WTC11 (cell line): ENCODE results near the gene LZTR1. TPM values are rescaled to one million over a fixed set of nuclear protein-coding genes. Genes with fewer than 3 reads are reported as not detected.
"Not testable (repeated sequence)": the region's sequence is repeated elsewhere in the genome, so short reads cannot be mapped to it uniquely, and the experiment has no call there.

Experiments
- ATAC-seq: fragments of 200-7000 bp; cut with Tn5 transposase; 2 replicates; pipeline ENCODE4 v1.10.0; 2021; ENCODE audit warnings: mild to moderate bottlenecking, moderate library complexity
- CTCF ChIA-PET: fragments of 300-600 bp; sonication (Branson Sonifier 250); formaldehyde crosslinking; loops from one replicate; lab custom pipeline; 2021; ENCODE audit warnings: antibody characterized with exemption; lab: Charles Lee
- POLR2A ChIA-PET: fragments of 350-600 bp; sonication (Branson Sonifier 250); formaldehyde crosslinking; loops from one replicate; lab custom pipeline; 2021; ENCODE audit warnings: antibody characterized with exemption; lab: Charles Lee
- DNase-seq: peaks from one replicate; pipeline ENCODE4 v3.0.0; 2021; ENCODE audit warnings: low spot score
- H3K27ac Mint-ChIP-seq: 2 replicates; pipeline ENCODE4 v1.8.0; 2021; ENCODE audit warnings: mixed read lengths
- H3K27me3 Mint-ChIP-seq: 2 replicates; pipeline ENCODE4 v1.8.0; 2021; ENCODE audit warnings: low read depth, mild to moderate bottlenecking, moderate library complexity, mixed read lengths
- H3K36me3 Mint-ChIP-seq: 2 replicates; pipeline ENCODE4 v1.8.0; 2021; ENCODE audit warnings: mixed read lengths
- H3K4me1 Mint-ChIP-seq: 2 replicates; pipeline ENCODE4 v1.8.0; 2022; ENCODE audit warnings: mixed read lengths
- H3K4me3 Mint-ChIP-seq: 2 replicates; pipeline ENCODE4 v1.8.0; 2021; ENCODE audit warnings: mild to moderate bottlenecking, moderate library complexity, mixed read lengths
- H3K9me3 Mint-ChIP-seq: 2 replicates; pipeline ENCODE4 v1.8.0; 2021; ENCODE audit warnings: mixed read lengths
- ATF3 ChIP-seq: sonication (generic); formaldehyde crosslinking; conservative IDR thresholded peaks from 2 replicates; pipeline ENCODE4 v1.8.1; 2022; ENCODE audit warnings: mild to moderate bottlenecking, missing genetic modification reagents
- CBFB ChIP-seq: sonication (generic); formaldehyde crosslinking; IDR thresholded peaks from 2 replicates; pipeline ENCODE4 v1.8.1; 2022; ENCODE audit warnings: mild to moderate bottlenecking, low read depth, missing genetic modification reagents
- GABPB1 ChIP-seq: sonication (generic); formaldehyde crosslinking; IDR thresholded peaks from 2 replicates; pipeline ENCODE4 v1.8.1; 2023; ENCODE audit warnings: mild to moderate bottlenecking, missing genetic modification reagents
- NR2C2 ChIP-seq: sonication (generic); formaldehyde crosslinking; IDR thresholded peaks from 2 replicates; pipeline ENCODE4 v1.8.0; 2022; ENCODE audit warnings: mild to moderate bottlenecking, missing genetic modification reagents
- OVOL2 ChIP-seq: fragments of 250-450 bp; sonication (Bioruptor Pico); IDR thresholded peaks from 2 replicates; pipeline ENCODE4 v1.9.0; 2021; ENCODE audit warnings: mild to moderate bottlenecking, borderline replicate concordance
- SP1 ChIP-seq: sonication (generic); formaldehyde crosslinking; conservative IDR thresholded peaks from 2 replicates; pipeline ENCODE4 v1.8.1; 2022; ENCODE audit warnings: missing genetic modification reagents
- TCF7 ChIP-seq: sonication (generic); formaldehyde crosslinking; IDR thresholded peaks from 2 replicates; pipeline ENCODE4 v1.8.0; 2022; ENCODE audit warnings: mild to moderate bottlenecking, low read depth, missing genetic modification reagents, moderate library complexity
- USF1 ChIP-seq: sonication (generic); formaldehyde crosslinking; IDR thresholded peaks from 2 replicates; pipeline ENCODE4 v1.8.0; 2022; ENCODE audit warnings: mild to moderate bottlenecking, missing genetic modification reagents
- ZBTB21 ChIP-seq: sonication (generic); formaldehyde crosslinking; IDR thresholded peaks from 2 replicates; pipeline ENCODE4 v1.8.1; 2023; ENCODE audit warnings: mild to moderate bottlenecking, missing genetic modification reagents, borderline replicate concordance
- ZBTB43 ChIP-seq: sonication (generic); formaldehyde crosslinking; IDR thresholded peaks from 2 replicates; pipeline ENCODE4 v1.8.1; 2023; ENCODE audit warnings: mild to moderate bottlenecking, missing genetic modification reagents
- ZNF121 ChIP-seq: sonication (generic); formaldehyde crosslinking; IDR thresholded peaks from 2 replicates; pipeline ENCODE4 v1.8.0; 2023; ENCODE audit warnings: missing genetic modification reagents
- ZNF219 ChIP-seq: sonication (generic); formaldehyde crosslinking; IDR thresholded peaks from 2 replicates; pipeline ENCODE4 v1.8.0; 2023; ENCODE audit warnings: missing genetic modification reagents, mild to moderate bottlenecking, borderline replicate concordance
- ZNF263 ChIP-seq: sonication (generic); formaldehyde crosslinking; IDR thresholded peaks from 2 replicates; pipeline ENCODE4 v1.8.1; 2022; ENCODE audit warnings: low read depth, mild to moderate bottlenecking, moderate library complexity, missing genetic modification reagents
- total RNA-seq: library from RNA; stranded (reverse); gene quantifications from 3 replicates; pipeline ENCODE4 v1.2.3, GENCODE V29; 2021
- TF ChIP-seq, protein P1 (sequence below): sonication (generic); formaldehyde crosslinking; IDR thresholded peaks from 2 replicates; pipeline ENCODE4 v1.8.1; 2022; ENCODE audit warnings: mild to moderate bottlenecking, moderate library complexity, missing genetic modification reagents
- TF ChIP-seq, protein P2 (sequence below): sonication (generic); formaldehyde crosslinking; IDR thresholded peaks from 2 replicates; pipeline ENCODE4 v1.8.0; 2022; ENCODE audit warnings: mild to moderate bottlenecking, missing genetic modification reagents
- TF ChIP-seq, protein P3 (sequence below): sonication (generic); formaldehyde crosslinking; IDR thresholded peaks from 2 replicates; pipeline ENCODE4 v1.8.1; 2023; ENCODE audit warnings: mild to moderate bottlenecking, missing genetic modification reagents, moderate library complexity
- TF ChIP-seq, protein P4 (sequence below): sonication (generic); formaldehyde crosslinking; IDR thresholded peaks from 2 replicates; pipeline ENCODE4 v1.8.0; 2022; ENCODE audit warnings: missing genetic modification reagents
- TF ChIP-seq, protein P5 (sequence below): fragments of 250-450 bp; sonication (Bioruptor Pico); conservative IDR thresholded peaks from 2 replicates; pipeline ENCODE4 v1.9.0; 2021; ENCODE audit warnings: mild to moderate bottlenecking

Gene LZTR1
- total RNA-seq, 1 experiment from 2014 or later = 38.3 TPM

DNA sequence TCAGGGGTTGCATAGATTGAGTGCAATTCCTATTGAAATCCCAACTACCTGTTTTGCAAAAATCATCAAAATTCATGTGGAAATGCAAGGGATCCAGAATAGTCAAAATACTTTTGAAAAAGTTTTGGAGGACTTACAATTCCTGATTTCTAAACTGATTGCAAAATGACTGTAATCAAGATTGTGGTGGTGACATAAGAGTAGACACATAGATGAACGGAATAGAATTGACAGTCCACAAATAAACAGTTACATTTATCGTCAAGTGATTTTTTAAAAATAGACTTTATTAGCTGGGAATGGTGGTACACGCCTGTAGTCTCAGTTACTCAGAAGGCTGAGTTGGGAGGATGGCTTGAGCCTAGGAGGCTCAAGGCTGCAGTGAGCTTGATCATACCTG is 52.9 kb downstream of the LZTR1 start (continued):
- TF ChIP-seq GABPB1 = no peak
- no peak for TF ChIP-seq USF1 (CRISPR knock-in tag)
- TF ChIP-seq, protein P1, sequence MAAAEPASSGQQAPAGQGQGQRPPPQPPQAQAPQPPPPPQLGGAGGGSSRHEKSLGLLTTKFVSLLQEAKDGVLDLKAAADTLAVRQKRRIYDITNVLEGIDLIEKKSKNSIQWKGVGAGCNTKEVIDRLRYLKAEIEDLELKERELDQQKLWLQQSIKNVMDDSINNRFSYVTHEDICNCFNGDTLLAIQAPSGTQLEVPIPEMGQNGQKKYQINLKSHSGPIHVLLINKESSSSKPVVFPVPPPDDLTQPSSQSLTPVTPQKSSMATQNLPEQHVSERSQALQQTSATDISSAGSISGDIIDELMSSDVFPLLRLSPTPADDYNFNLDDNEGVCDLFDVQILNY (CRISPR knock-in tag) = no peak
- TF ChIP-seq, protein P2, sequence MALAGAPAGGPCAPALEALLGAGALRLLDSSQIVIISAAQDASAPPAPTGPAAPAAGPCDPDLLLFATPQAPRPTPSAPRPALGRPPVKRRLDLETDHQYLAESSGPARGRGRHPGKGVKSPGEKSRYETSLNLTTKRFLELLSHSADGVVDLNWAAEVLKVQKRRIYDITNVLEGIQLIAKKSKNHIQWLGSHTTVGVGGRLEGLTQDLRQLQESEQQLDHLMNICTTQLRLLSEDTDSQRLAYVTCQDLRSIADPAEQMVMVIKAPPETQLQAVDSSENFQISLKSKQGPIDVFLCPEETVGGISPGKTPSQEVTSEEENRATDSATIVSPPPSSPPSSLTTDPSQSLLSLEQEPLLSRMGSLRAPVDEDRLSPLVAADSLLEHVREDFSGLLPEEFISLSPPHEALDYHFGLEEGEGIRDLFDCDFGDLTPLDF (CRISPR knock-in tag) = no peak

- CTCF ChIA-PET = interaction anchor here (0.7 to 2.3 kb wide), 3 partner anchors 18 to 65 kb away, joined by 3 to 11 read pairs (median 4); no protein-coding TSS in a partner anchor
- ATAC-seq (no peak), DNase-seq (no peak)
- no peaks in the 10 kb centered on the region for H3K36me3 Mint-ChIP-seq
- H3K9me3 Mint-ChIP-seq = no peaks in the 10 kb centered on the region
- POLR2A ChIA-PET = no interaction called here
- no peak for TF ChIP-seq CBFB (CRISPR knock-in tag)
- TF ChIP-seq, protein P3, sequence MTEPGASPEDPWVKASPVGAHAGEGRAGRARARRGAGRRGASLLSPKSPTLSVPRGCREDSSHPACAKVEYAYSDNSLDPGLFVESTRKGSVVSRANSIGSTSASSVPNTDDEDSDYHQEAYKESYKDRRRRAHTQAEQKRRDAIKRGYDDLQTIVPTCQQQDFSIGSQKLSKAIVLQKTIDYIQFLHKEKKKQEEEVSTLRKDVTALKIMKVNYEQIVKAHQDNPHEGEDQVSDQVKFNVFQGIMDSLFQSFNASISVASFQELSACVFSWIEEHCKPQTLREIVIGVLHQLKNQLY (CRISPR knock-in tag) = no peak
- TF ChIP-seq, protein P4, sequence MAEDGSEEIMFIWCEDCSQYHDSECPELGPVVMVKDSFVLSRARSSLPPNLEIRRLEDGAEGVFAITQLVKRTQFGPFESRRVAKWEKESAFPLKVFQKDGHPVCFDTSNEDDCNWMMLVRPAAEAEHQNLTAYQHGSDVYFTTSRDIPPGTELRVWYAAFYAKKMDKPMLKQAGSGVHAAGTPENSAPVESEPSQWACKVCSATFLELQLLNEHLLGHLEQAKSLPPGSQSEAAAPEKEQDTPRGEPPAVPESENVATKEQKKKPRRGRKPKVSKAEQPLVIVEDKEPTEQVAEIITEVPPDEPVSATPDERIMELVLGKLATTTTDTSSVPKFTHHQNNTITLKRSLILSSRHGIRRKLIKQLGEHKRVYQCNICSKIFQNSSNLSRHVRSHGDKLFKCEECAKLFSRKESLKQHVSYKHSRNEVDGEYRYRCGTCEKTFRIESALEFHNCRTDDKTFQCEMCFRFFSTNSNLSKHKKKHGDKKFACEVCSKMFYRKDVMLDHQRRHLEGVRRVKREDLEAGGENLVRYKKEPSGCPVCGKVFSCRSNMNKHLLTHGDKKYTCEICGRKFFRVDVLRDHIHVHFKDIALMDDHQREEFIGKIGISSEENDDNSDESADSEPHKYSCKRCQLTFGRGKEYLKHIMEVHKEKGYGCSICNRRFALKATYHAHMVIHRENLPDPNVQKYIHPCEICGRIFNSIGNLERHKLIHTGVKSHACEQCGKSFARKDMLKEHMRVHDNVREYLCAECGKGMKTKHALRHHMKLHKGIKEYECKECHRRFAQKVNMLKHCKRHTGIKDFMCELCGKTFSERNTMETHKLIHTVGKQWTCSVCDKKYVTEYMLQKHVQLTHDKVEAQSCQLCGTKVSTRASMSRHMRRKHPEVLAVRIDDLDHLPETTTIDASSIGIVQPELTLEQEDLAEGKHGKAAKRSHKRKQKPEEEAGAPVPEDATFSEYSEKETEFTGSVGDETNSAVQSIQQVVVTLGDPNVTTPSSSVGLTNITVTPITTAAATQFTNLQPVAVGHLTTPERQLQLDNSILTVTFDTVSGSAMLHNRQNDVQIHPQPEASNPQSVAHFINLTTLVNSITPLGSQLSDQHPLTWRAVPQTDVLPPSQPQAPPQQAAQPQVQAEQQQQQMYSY = no peak
- H3K4me1 Mint-ChIP-seq = no peaks in the 10 kb centered on the region
- no peak overlapping the region for H3K27ac Mint-ChIP-seq
- H3K27me3 Mint-ChIP-seq = peaks cover 11% of the 10 kb centered on the region
- H3K4me3 Mint-ChIP-seq = no peak overlapping the region
Measured at GRCh38 chr22:21038405-21038804, 56.3 kb downstream of the LZTR1 start.

DNA sequence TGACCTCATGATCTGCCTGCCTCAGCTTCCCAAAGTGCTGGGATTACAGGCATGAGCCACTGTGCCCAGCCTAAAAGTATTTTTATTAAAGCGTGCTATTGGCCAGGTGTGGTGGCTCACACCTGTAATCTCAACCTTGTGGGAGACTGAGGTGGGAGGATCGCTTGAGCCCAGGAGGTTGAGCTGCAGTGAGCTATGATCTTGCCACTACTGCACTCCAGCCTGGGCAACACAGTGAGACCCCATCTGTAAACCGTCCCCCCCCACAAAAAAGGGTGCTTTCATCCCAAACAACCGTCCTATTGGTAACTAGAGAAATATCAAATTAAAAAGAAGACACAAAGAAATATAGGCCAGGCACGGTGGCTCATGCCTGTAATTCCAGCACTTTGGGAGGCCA is 57.1 kb downstream of the LZTR1 start:
- H3K4me1 Mint-ChIP-seq, H3K4me3 Mint-ChIP-seq, H3K9me3 Mint-ChIP-seq, POLR2A ChIA-PET, DNase-seq, ATAC-seq, H3K27ac Mint-ChIP-seq, H3K36me3 Mint-ChIP-seq: not testable (repeated sequence)
- CTCF ChIA-PET = interaction anchor here (2.3 kb wide), 1 partner anchor 18 kb away, joined by 11 read pairs; no protein-coding TSS in a partner anchor
- TF ChIP-seq ZNF121 (CRISPR knock-in tag) = peak; percentile 49; the same call in 1 of the 2 replicates
- H3K27me3 Mint-ChIP-seq = peaks cover 13% of the 10 kb centered on the region

DNA sequence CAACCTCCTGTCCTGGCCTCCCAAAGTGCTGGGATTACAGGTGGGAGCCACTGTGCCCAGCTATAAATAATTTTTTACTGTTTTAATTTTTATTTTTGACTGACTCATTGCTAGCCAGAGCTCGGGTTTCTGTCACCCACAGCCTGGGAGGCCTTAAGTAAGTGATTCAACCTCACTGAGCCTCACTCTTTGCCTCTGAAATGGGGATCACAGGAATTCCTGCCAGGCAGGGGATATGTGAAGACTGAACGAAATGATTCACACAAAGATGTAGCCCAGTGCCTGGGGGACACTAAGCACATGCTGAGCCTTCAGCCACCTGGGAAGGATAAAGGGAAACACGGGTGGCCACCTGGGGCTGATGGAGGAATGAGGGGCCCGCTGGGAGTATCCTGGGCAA is 59.8 kb downstream of the LZTR1 start:
- peaks cover 23% of the 10 kb centered on the region for H3K27me3 Mint-ChIP-seq
- ChIA-PET POLR2A (no interaction called here), CTCF (interaction anchor here (1.6 to 1.7 kb wide), 2 partner anchors 21 to 61 kb away, joined by 6 to 7 read pairs; no protein-coding TSS in a partner anchor)
- no peak for DNase-seq
- H3K4me3 Mint-ChIP-seq = no peak overlapping the region
- no peak overlapping the region for H3K27ac Mint-ChIP-seq
- ATAC-seq = no peak
- no peaks in the 10 kb centered on the region for H3K36me3 Mint-ChIP-seq
- H3K4me1 Mint-ChIP-seq = peaks cover 11% of the 10 kb centered on the region
- no peaks in the 10 kb centered on the region for H3K9me3 Mint-ChIP-seq
- TF ChIP-seq ZNF263 = no peak
- TF ChIP-seq ZBTB21 = no peak
- TF ChIP-seq, protein P1 (CRISPR knock-in tag) = no peak
- TF ChIP-seq TCF7 (CRISPR knock-in tag) = no peak
- TF ChIP-seq, protein P5, sequence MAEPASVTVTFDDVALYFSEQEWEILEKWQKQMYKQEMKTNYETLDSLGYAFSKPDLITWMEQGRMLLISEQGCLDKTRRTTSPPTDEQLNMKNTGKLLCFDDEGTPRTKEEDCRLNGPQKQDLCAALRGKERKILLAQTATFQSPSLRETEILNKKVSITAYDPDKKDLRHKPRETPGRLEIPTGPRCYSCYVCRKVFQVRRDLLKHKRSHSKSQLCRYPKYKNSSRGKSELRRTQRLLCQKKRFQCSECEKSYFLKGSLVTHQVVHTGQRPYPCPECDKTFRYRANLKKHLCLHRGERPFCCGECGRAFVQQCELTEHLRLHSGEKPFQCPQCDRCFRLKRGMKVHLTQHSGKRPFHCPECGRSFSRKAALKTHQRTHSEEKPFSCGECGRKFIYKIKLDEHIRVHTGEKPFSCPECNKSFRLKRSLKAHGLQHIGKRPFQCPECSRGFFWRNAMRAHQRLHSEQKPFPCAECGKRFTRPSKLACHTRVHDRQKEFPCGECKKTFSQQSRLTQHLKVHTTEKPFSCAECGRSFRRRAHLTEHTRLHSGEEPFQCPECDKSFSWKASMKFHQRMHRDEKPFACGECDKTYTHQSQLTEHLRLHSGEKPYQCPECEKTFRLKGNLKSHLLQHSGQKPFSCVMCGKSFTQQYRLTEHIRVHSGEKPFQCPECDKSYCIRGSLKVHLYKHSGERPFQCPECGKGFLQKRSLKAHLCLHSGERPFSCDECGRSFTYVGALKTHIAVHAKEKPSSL (CRISPR knock-in tag) = no peak
- TF ChIP-seq NR2C2 (CRISPR knock-in tag) = no peak
- TF ChIP-seq SP1 (CRISPR knock-in tag) = no peak
- no peak for TF ChIP-seq ATF3
- TF ChIP-seq OVOL2 = no peak
- no peak for TF ChIP-seq ZNF219 (CRISPR knock-in tag)
- TF ChIP-seq ZBTB43 (CRISPR knock-in tag) = no peak
